H9 (cell line): Measurements from ENCODE around the gene KRT80. TPM values are rescaled to one million over a fixed set of nuclear protein-coding genes. Genes with fewer than 3 reads are reported as not detected.

ENCODE experiments used
- DNase-seq: peaks from one replicate; pipeline ENCODE4 v3.0.0-alpha.2; 2017
- H2AFZ ChIP-seq: one replicate; pipeline ENCODE4 v1.6.1; 2013; ENCODE audit warnings: mild to moderate bottlenecking, low read length, control low read depth, moderate library complexity
- H2AK5ac ChIP-seq: 2 replicates; pipeline ENCODE4 v1.6.1; 2013; ENCODE audit warnings: low read length, control low read depth, mixed read lengths; ENCODE audit not compliant: insufficient read length
- H2BK120ac ChIP-seq: one replicate; pipeline ENCODE4 v1.6.1; 2013; ENCODE audit warnings: low read depth, mild to moderate bottlenecking, low read length, control low read depth, inconsistent platforms; ENCODE audit not compliant: poor library complexity, severe bottlenecking
- H2BK12ac ChIP-seq: 2 replicates; pipeline ENCODE4 v1.6.1; 2013; ENCODE audit warnings: low read length, control low read depth, mixed read lengths, low read depth; ENCODE audit not compliant: insufficient read length
- H2BK15ac ChIP-seq: 2 replicates; pipeline ENCODE4 v1.6.1; 2013; ENCODE audit warnings: low read depth, low read length, control low read depth
- H2BK20ac ChIP-seq: one replicate; pipeline ENCODE4 v1.6.1; 2013; ENCODE audit warnings: low read depth, mild to moderate bottlenecking, low read length, control low read depth, inconsistent platforms; ENCODE audit not compliant: poor library complexity, severe bottlenecking
- H2BK5ac ChIP-seq: 2 replicates; pipeline ENCODE4 v1.6.1; 2013; ENCODE audit warnings: low read length, control low read depth, mixed read lengths; ENCODE audit not compliant: insufficient read length
- H3K14ac ChIP-seq: 2 replicates; pipeline ENCODE4 v1.6.1; 2013; ENCODE audit warnings: low read length, control low read depth; ENCODE audit not compliant: insufficient read depth
- H3K18ac ChIP-seq: 2 replicates; pipeline ENCODE4 v1.6.1; 2013; ENCODE audit warnings: low read depth, mild to moderate bottlenecking, mixed read lengths, low read length, control low read depth; ENCODE audit not compliant: insufficient read length
- H3K23ac ChIP-seq: 2 replicates; pipeline ENCODE4 v1.6.1; 2013; ENCODE audit warnings: low read length, control low read depth, mixed read lengths, low read depth; ENCODE audit not compliant: insufficient read length
- H3K23me2 ChIP-seq: 2 replicates; pipeline ENCODE4 v1.6.1; 2013; ENCODE audit warnings: low read depth, mild to moderate bottlenecking, mixed read lengths, low read length, control low read depth; ENCODE audit not compliant: insufficient read length, poor library complexity, severe bottlenecking
- H3K27ac ChIP-seq: 2 replicates; pipeline ENCODE4 v1.5.1; 2013; ENCODE audit warnings: low read length, control low read depth, mixed read lengths, low read depth; ENCODE audit not compliant: insufficient read length
- H3K27me3 ChIP-seq: 2 replicates; pipeline ENCODE4 v1.6.1; 2013; ENCODE audit warnings: low read length, control low read depth, inconsistent platforms; ENCODE audit not compliant: insufficient read depth
- H3K4ac ChIP-seq: 2 replicates; pipeline ENCODE4 v1.6.1; 2013; ENCODE audit warnings: low read depth, mild to moderate bottlenecking, control low read depth, inconsistent platforms, low read length, moderate library complexity
- H3K4me1 ChIP-seq: 2 replicates; pipeline ENCODE4 v1.6.1; 2013; ENCODE audit warnings: low read length, control low read depth, inconsistent platforms; ENCODE audit not compliant: insufficient read depth
- H3K4me2 ChIP-seq: 2 replicates; pipeline ENCODE4 v1.6.1; 2013; ENCODE audit warnings: low read length, control low read depth, mixed read lengths; ENCODE audit not compliant: insufficient read length, insufficient read depth
- H3K56ac ChIP-seq: 2 replicates; pipeline ENCODE4 v1.6.1; 2013; ENCODE audit warnings: low read depth, mild to moderate bottlenecking, mixed read lengths, low read length, control low read depth; ENCODE audit not compliant: insufficient read length
- H3K79me1 ChIP-seq: 2 replicates; pipeline ENCODE4 v1.6.1; 2013; ENCODE audit warnings: low read depth, mild to moderate bottlenecking, moderate library complexity, low read length, control low read depth, inconsistent platforms; ENCODE audit not compliant: insufficient read depth, poor library complexity, severe bottlenecking
- H3K79me2 ChIP-seq: 2 replicates; pipeline ENCODE4 v1.6.1; 2013; ENCODE audit warnings: low read length, control low read depth, inconsistent platforms; ENCODE audit not compliant: insufficient read depth
- H3K9ac ChIP-seq: 2 replicates; pipeline ENCODE4 v1.6.1; 2013; ENCODE audit warnings: low read length, control low read depth, mixed read lengths; ENCODE audit not compliant: insufficient read length; ENCODE audit errors: extremely low read depth
- H3K9me3 ChIP-seq: one replicate; pipeline ENCODE4 v1.6.1; 2013; ENCODE audit warnings: low read depth, low read length, inconsistent platforms; ENCODE audit not compliant: control insufficient read depth
- H3T11ph ChIP-seq: one replicate; pipeline ENCODE4 v1.6.1; 2013; ENCODE audit warnings: mild to moderate bottlenecking, low read length, control low read depth, inconsistent platforms
- H4K20me1 ChIP-seq: one replicate; pipeline ENCODE4 v1.6.1; 2013; ENCODE audit not compliant: control insufficient read depth, insufficient read length, insufficient read depth
- H4K5ac ChIP-seq: 2 replicates; pipeline ENCODE4 v1.6.1; 2013; ENCODE audit warnings: low read depth, mild to moderate bottlenecking, mixed read lengths, low read length, control low read depth; ENCODE audit not compliant: insufficient read length
- H4K8ac ChIP-seq: replicated peaks from 2 replicates; pipeline ENCODE4 v1.6.1; 2013; ENCODE audit warnings: low read length, control low read depth, mixed read lengths, low read depth; ENCODE audit not compliant: insufficient read length
- H4K91ac ChIP-seq: 2 replicates; pipeline ENCODE4 v1.6.1; 2013; ENCODE audit warnings: low read depth, mild to moderate bottlenecking, moderate library complexity, mixed read lengths, low read length, control low read depth; ENCODE audit not compliant: insufficient read length
- H3K27ac Mint-ChIP-seq, 3 experiments: 2 replicates in 2 of 3; 3 replicates in 1 of 3; pipeline ENCODE4 v1.8.0; 2020 to 2021; ENCODE audit warnings: mixed read lengths in 3 of 3, mild to moderate bottlenecking in 1 of 3, moderate library complexity in 1 of 3
- H3K27me3 Mint-ChIP-seq: 2 replicates; pipeline ENCODE4 v1.8.0; 2021; ENCODE audit warnings: low read depth, mild to moderate bottlenecking, moderate library complexity, mixed read lengths
- H3K36me3 Mint-ChIP-seq, 3 experiments: 2 replicates in 2 of 3; 3 replicates in 1 of 3; pipeline ENCODE4 v1.8.0; 2020 to 2021; ENCODE audit warnings: low read depth in 3 of 3, mixed read lengths in 3 of 3; ENCODE audit not compliant: insufficient read depth in 1 of 3
- H3K4me1 Mint-ChIP-seq, 2 experiments: 2 replicates each; pipeline ENCODE4 v1.8.0; 2020; ENCODE audit warnings: mixed read lengths in 2 of 2
- H3K4me3 Mint-ChIP-seq, 2 experiments: 2 replicates in 1 of 2; 3 replicates in 1 of 2; pipeline ENCODE4 v1.8.0; 2020 to 2021; ENCODE audit warnings: mild to moderate bottlenecking in 2 of 2, mixed read lengths in 2 of 2, moderate library complexity in 1 of 2
- H3K9me3 Mint-ChIP-seq, 2 experiments: 2 replicates in 1 of 2; 3 replicates in 1 of 2; pipeline ENCODE4 v1.8.0; 2020; ENCODE audit warnings: mild to moderate bottlenecking in 2 of 2, mixed read lengths in 2 of 2, moderate library complexity in 1 of 2
- WGBS: extraction: QIAGEN DNeasy Blood & Tissue Kit; methylation state at CpG from one replicate; pipeline ENCODE4 v1.1.7; 2013; ENCODE audit warnings: missing lambda C conversion rate, low lambda C conversion rate, mixed read lengths; ENCODE audit not compliant: insufficient read length; ENCODE audit errors: extremely low coverage; 5-methylcytosine and 5-hydroxymethylcytosine counted together
- total RNA-seq: library from RNA; stranded (reverse); gene quantifications from 2 replicates; pipeline ENCODE4 v1.2.1, GENCODE V29; 2021
- TF ChIP-seq, protein P1 (sequence below): fragments of 200-600 bp; sonication (generic); conservative IDR thresholded peaks from 3 replicates; pipeline ENCODE4 v1.8.0; 2021; ENCODE audit warnings: antibody characterized with exemption, mild to moderate bottlenecking

The KRT80 gene
- total RNA-seq, 1 experiment from 2014 or later: not detected

DNA sequence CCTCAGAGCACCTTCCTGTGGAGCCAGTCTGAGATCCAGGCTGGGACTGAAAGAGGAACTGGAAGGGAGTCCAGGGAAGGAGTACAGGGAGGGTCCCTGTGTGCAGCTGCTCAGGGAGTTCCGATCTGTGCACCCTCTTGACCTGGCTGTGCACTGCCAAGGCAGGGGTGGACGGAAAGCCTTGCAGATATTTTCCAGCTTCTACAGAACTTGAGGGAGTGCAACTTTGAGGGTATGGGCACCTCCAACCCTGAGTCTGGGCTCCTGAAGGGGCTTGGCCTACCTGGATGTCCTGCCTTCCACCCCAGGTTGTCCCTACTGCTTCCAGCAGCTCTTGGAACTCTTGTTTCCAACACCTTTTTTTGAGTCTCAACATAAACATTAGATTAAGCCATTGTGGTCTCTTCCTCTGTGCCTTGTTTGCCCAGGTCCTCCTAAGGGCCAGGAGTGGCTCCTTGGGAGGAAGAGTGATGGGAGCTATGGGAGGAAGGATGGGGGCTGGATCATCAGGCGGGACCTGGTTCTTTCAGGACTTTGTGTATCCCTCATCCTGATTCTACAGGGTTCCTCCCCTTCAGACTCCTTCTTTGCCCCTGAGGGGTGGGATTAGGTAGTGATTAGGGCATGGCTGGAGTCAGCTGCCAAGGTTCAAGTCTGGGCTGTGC is 44.7 kb upstream of the KRT80 start:
- no peak overlapping the region for H2BK15ac ChIP-seq
- Mint-ChIP-seq H3K27ac (no peak overlapping the region; a peak in 2 of 7 replicates), H3K27me3 (peaks cover 58% of the 10 kb centered on the region), H3K9me3 (no peaks in the 10 kb centered on the region; a peak in 1 of 5 replicates), H3K36me3 (peaks cover 2 to 26% (median 3%) of the 10 kb centered on the region in 3 experiments; a peak in 5 of 7 replicates), H3K4me1 (peaks cover 57 to 65% of the 10 kb centered on the region in 2 experiments), H3K4me3 (no peak overlapping the region)
- H3K9ac ChIP-seq: no peak overlapping the region
- peaks cover 12% of the 10 kb centered on the region for H3K4me1 ChIP-seq
- H2BK12ac ChIP-seq: no peak overlapping the region
- H3K18ac ChIP-seq: no peak overlapping the region
- no peak overlapping the region for H3K27ac ChIP-seq
- no peak overlapping the region for H4K91ac ChIP-seq
- no peak overlapping the region for H2BK5ac ChIP-seq
- H2BK120ac ChIP-seq: no peak overlapping the region
- H3K14ac ChIP-seq: no peak overlapping the region
- no peak overlapping the region for H4K8ac ChIP-seq
- H3K79me2 ChIP-seq: no peaks in the 10 kb centered on the region
- TF ChIP-seq, protein P1, sequence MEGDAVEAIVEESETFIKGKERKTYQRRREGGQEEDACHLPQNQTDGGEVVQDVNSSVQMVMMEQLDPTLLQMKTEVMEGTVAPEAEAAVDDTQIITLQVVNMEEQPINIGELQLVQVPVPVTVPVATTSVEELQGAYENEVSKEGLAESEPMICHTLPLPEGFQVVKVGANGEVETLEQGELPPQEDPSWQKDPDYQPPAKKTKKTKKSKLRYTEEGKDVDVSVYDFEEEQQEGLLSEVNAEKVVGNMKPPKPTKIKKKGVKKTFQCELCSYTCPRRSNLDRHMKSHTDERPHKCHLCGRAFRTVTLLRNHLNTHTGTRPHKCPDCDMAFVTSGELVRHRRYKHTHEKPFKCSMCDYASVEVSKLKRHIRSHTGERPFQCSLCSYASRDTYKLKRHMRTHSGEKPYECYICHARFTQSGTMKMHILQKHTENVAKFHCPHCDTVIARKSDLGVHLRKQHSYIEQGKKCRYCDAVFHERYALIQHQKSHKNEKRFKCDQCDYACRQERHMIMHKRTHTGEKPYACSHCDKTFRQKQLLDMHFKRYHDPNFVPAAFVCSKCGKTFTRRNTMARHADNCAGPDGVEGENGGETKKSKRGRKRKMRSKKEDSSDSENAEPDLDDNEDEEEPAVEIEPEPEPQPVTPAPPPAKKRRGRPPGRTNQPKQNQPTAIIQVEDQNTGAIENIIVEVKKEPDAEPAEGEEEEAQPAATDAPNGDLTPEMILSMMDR: no peak
- H4K5ac ChIP-seq: no peak overlapping the region
- no peak overlapping the region for H3K4ac ChIP-seq
- peaks cover 12% of the 10 kb centered on the region for H3K23me2 ChIP-seq
- no peaks in the 10 kb centered on the region for H3K79me1 ChIP-seq
- H3T11ph ChIP-seq: no peak overlapping the region
- no peaks in the 10 kb centered on the region for H4K20me1 ChIP-seq
- peaks cover 8% of the 10 kb centered on the region; the same call in 1 of the 2 replicates for H3K27me3 ChIP-seq
- DNase-seq: no peak
- no peaks in the 10 kb centered on the region for H3K9me3 ChIP-seq
- H2AFZ ChIP-seq: no peak overlapping the region
- H2BK20ac ChIP-seq: no peak overlapping the region
- H3K23ac ChIP-seq: no peak overlapping the region
- no peak overlapping the region for H2AK5ac ChIP-seq
- no peak overlapping the region for H3K4me2 ChIP-seq
- no peak overlapping the region for H3K56ac ChIP-seq
- no CpG with 5 or more reads among the region's 3 CpGs for WGBS
